Measurements from ENCODE around the gene FAM81A.
"Not testable (repeated sequence)": the region's sequence is repeated elsewhere in the genome, so short reads cannot be mapped to it uniquely, and the experiment has no call there.

The FAM81A gene

GRCh38 chr15:59437817-59438624, at the start of gene FAM81A:
Gene FAM81A (plus strand): TSS chr15:59438186. CDS start chr15:59458627, 20,441 bp downstream.
- peak; percentile 66 for DNase-seq

- no peak for DNase-seq
Measured at GRCh38 chr15:59388670-59389069, 49.3 kb upstream of the FAM81A start.

- DNase-seq: no peak
Measured at GRCh38 chr15:59392299-59392698, 45.7 kb upstream of the FAM81A start.

- no peak for DNase-seq
Measured at GRCh38 chr15:59394166-59394661, 43.8 kb upstream of the FAM81A start.

GRCh38 chr15:59396211-59396610, 41.8 kb upstream of the FAM81A start:
- no peak for DNase-seq

- DNase-seq: no peak
Measured at GRCh38 chr15:59396679-59397078, 41.3 kb upstream of the FAM81A start.

GRCh38 chr15:59398220-59398619, 39.8 kb upstream of the FAM81A start:
- DNase-seq: no peak

- no peak for DNase-seq
Measured at GRCh38 chr15:59399465-59400102, 38.4 kb upstream of the FAM81A start.

GRCh38 chr15:59400103-59400813, 37.7 kb upstream of the FAM81A start:
- DNase-seq: no peak

GRCh38 chr15:59401051-59401823, 36.7 kb upstream of the FAM81A start:
- not testable (repeated sequence) for DNase-seq

GRCh38 chr15:59401824-59402569, 36.0 kb upstream of the FAM81A start:
- DNase-seq: peak; percentile 59

GRCh38 chr15:59405079-59405478, 32.9 kb upstream of the FAM81A start:
- no peak for DNase-seq

GRCh38 chr15:59406446-59406845, 31.5 kb upstream of the FAM81A start:
- DNase-seq: no peak

GRCh38 chr15:59407946-59408345, 30.0 kb upstream of the FAM81A start:
- DNase-seq: no peak

GRCh38 chr15:59410391-59410896, 27.5 kb upstream of the FAM81A start:
- no peak for DNase-seq

GRCh38 chr15:59413577-59413976, 24.4 kb upstream of the FAM81A start:
- no peak for DNase-seq

GRCh38 chr15:59416816-59417215, 21.2 kb upstream of the FAM81A start:
- no peak for DNase-seq

GRCh38 chr15:59419170-59419569, 18.8 kb upstream of the FAM81A start:
- no peak for DNase-seq

- no peak for DNase-seq
Measured at GRCh38 chr15:59420108-59420507, 17.9 kb upstream of the FAM81A start.

- no peak for DNase-seq
Measured at GRCh38 chr15:59420986-59421618, 16.9 kb upstream of the FAM81A start.

GRCh38 chr15:59424616-59425015, 13.4 kb upstream of the FAM81A start:
- no peak for DNase-seq

All from NCI-H1092 treated with DMSO at 0.1 percent for 48 hours (cell line).